ENCODE results near the gene RRAGD.

The RRAGD gene

GRCh38 chr6:89371849-89372505 is 40.1 kb downstream of the RRAGD start:
- H3K4me3 ChIP-seq (replicated peaks; ENCODE audit: low read depth, low read length) = no peak overlapping the region
- peak; percentile 98 for TF ChIP-seq CTCF (IDR thresholded peaks at IDR 0.05; ENCODE audit: low read length, missing control alignments)
- peak; percentile 59 for DNase-seq (ENCODE audit: low read depth)

- peak; percentile 62 for TF ChIP-seq CTCF (IDR thresholded peaks at IDR 0.05; ENCODE audit: low read length, missing control alignments)
- H3K4me3 ChIP-seq (replicated peaks; ENCODE audit: low read depth, low read length) = no peak overlapping the region
- DNase-seq (ENCODE audit: low read depth) = peak; percentile 63
Observed at GRCh38 chr6:89368999-89369398, 43.1 kb downstream of the RRAGD start.

- peak; percentile 89 for TF ChIP-seq CTCF (IDR thresholded peaks at IDR 0.05; ENCODE audit: low read length, missing control alignments)
- no peak overlapping the region for H3K4me3 ChIP-seq (replicated peaks; ENCODE audit: low read depth, low read length)
- DNase-seq (ENCODE audit: low read depth) = peak; percentile 75
Observed at GRCh38 chr6:89368107-89368506, 44.0 kb downstream of the RRAGD start.

- no peak overlapping the region for H3K4me3 ChIP-seq (replicated peaks; ENCODE audit: low read depth, low read length)
- no peak for DNase-seq (ENCODE audit: low read depth)
- no peak for TF ChIP-seq CTCF (IDR thresholded peaks at IDR 0.05; ENCODE audit: low read length, missing control alignments)
Observed at GRCh38 chr6:89364586-89364985, 47.5 kb downstream of the RRAGD start.

GRCh38 chr6:89361171-89361570 is 50.9 kb downstream of the RRAGD start:
- H3K4me3 ChIP-seq (replicated peaks; ENCODE audit: low read depth, low read length) = no peak overlapping the region
- DNase-seq (ENCODE audit: low read depth) = no peak
- TF ChIP-seq CTCF (IDR thresholded peaks at IDR 0.05; ENCODE audit: low read length, missing control alignments) = no peak

GRCh38 chr6:89360415-89360999 is 51.6 kb downstream of the RRAGD start:
- no peak for DNase-seq (ENCODE audit: low read depth)
- H3K4me3 ChIP-seq (replicated peaks; ENCODE audit: low read depth, low read length) = no peak overlapping the region
- TF ChIP-seq CTCF (IDR thresholded peaks at IDR 0.05; ENCODE audit: low read length, missing control alignments) = no peak

- DNase-seq (ENCODE audit: low read depth) = no peak
- H3K4me3 ChIP-seq (replicated peaks; ENCODE audit: low read depth, low read length) = no peak overlapping the region
- TF ChIP-seq CTCF (IDR thresholded peaks at IDR 0.05; ENCODE audit: low read length, missing control alignments) = no peak
Observed at GRCh38 chr6:89359561-89359960, 52.5 kb downstream of the RRAGD start.

All from fibroblast of pulmonary artery (primary cell).